ENCODE measurements around the gene SBF2.

Gene SBF2

GRCh38 chr11:10072841-10073240 lies 221.2 kb downstream of the SBF2 start:
- no peak overlapping the region for H3K4me3 ChIP-seq (ENCODE audit: low read length)
- no peak for TF ChIP-seq CTCF (conservative IDR thresholded peaks at IDR 0.05; ENCODE audit: low read depth, low read length)
- no peak for DNase-seq (ENCODE audit: low read depth)

GRCh38 chr11:10072142-10072541 lies 221.9 kb downstream of the SBF2 start:
- no peak for DNase-seq (ENCODE audit: low read depth)
- no peak for TF ChIP-seq CTCF (conservative IDR thresholded peaks at IDR 0.05; ENCODE audit: low read depth, low read length)
- no peak overlapping the region for H3K4me3 ChIP-seq (ENCODE audit: low read length)

- DNase-seq (ENCODE audit: low read depth): no peak
- H3K4me3 ChIP-seq (ENCODE audit: low read length): no peak overlapping the region
- TF ChIP-seq CTCF (conservative IDR thresholded peaks at IDR 0.05; ENCODE audit: low read depth, low read length): no peak
Measured at GRCh38 chr11:10067629-10068300, 226.3 kb downstream of the SBF2 start.

GRCh38 chr11:10066441-10066840 lies 227.6 kb downstream of the SBF2 start:
- no peak for DNase-seq (ENCODE audit: low read depth)
- no peak overlapping the region for H3K4me3 ChIP-seq (ENCODE audit: low read length)
- TF ChIP-seq CTCF (conservative IDR thresholded peaks at IDR 0.05; ENCODE audit: low read depth, low read length): no peak

GRCh38 chr11:10064828-10065227 lies 229.2 kb downstream of the SBF2 start:
- no peak overlapping the region for H3K4me3 ChIP-seq (ENCODE audit: low read length)
- no peak for TF ChIP-seq CTCF (conservative IDR thresholded peaks at IDR 0.05; ENCODE audit: low read depth, low read length)
- no peak for DNase-seq (ENCODE audit: low read depth)

GRCh38 chr11:10058356-10058755 lies 235.7 kb downstream of the SBF2 start:
- no peak for TF ChIP-seq CTCF (conservative IDR thresholded peaks at IDR 0.05; ENCODE audit: low read depth, low read length)
- no peak for DNase-seq (ENCODE audit: low read depth)
- no peak overlapping the region for H3K4me3 ChIP-seq (ENCODE audit: low read length)

GRCh38 chr11:10051868-10052586 lies 242.0 kb downstream of the SBF2 start:
- no peak for TF ChIP-seq CTCF (conservative IDR thresholded peaks at IDR 0.05; ENCODE audit: low read depth, low read length)
- no peak for DNase-seq (ENCODE audit: low read depth)
- no peak overlapping the region for H3K4me3 ChIP-seq (ENCODE audit: low read length)
